Astrocyte (in vitro differentiated cells and primary cell): Measurements from ENCODE around the gene LMAN2L. TPM values are rescaled to one million over a fixed set of nuclear protein-coding genes. Genes with fewer than 3 reads are reported as not detected.
A peak's percentile ranks its signal among the peaks of the same experiment; 100 is the strongest.

Experiments used
- DNase-seq: peaks from one replicate; pipeline ENCODE4 v3.0.0-alpha.2; 2010; ENCODE audit warnings: low read depth
- FAIRE-seq: peaks from 2 replicates; lab custom pipeline; 2011; peaks lifted over from hg19 to GRCh38; lab: Jason Lieb, UNC
- H2AFZ ChIP-seq: 2 replicates; pipeline ENCODE4 v1.6.0; 2012; ENCODE audit warnings: low read depth, low read length, inconsistent platforms
- H3K27ac ChIP-seq: 2 replicates; pipeline ENCODE4 v1.5.1; 2011; ENCODE audit warnings: low read depth, low read length, inconsistent platforms
- H3K27me3 ChIP-seq: 2 replicates; pipeline ENCODE4 v1.6.0; 2011; ENCODE audit warnings: low read length, inconsistent platforms; ENCODE audit not compliant: insufficient read depth
- H3K36me3 ChIP-seq: 2 replicates; pipeline ENCODE4 v1.5.1; 2011; ENCODE audit warnings: low read length, inconsistent platforms; ENCODE audit not compliant: insufficient read depth
- H3K4me1 ChIP-seq: 2 replicates; pipeline ENCODE4 v1.5.1; 2011; ENCODE audit warnings: low read length, inconsistent platforms; ENCODE audit not compliant: insufficient read depth
- H3K4me2 ChIP-seq: 2 replicates; pipeline ENCODE4 v1.6.0; 2012; ENCODE audit warnings: low read length, inconsistent platforms
- H3K4me3 ChIP-seq: 2 replicates; pipeline ENCODE4 v1.5.1; 2011; ENCODE audit warnings: low read depth, mild to moderate bottlenecking, low read length, inconsistent platforms; ENCODE audit not compliant: insufficient read depth
- H3K79me2 ChIP-seq: 2 replicates; pipeline ENCODE4 v1.6.0; 2012; ENCODE audit warnings: mild to moderate bottlenecking, low read length, inconsistent platforms; ENCODE audit not compliant: insufficient read depth
- H3K9ac ChIP-seq: 2 replicates; pipeline ENCODE4 v1.6.0; 2012; ENCODE audit warnings: mild to moderate bottlenecking, low read length, inconsistent platforms
- H3K9me3 ChIP-seq: 2 replicates; pipeline ENCODE4 v1.5.1; 2012; ENCODE audit warnings: low read depth, mild to moderate bottlenecking, low read length, inconsistent platforms; ENCODE audit not compliant: insufficient read depth
- H4K20me1 ChIP-seq: 2 replicates; pipeline ENCODE4 v1.6.0; 2012; ENCODE audit warnings: low read length, inconsistent platforms; ENCODE audit not compliant: insufficient read depth
- H3K27ac Mint-ChIP-seq: one replicate; pipeline ENCODE4 v1.8.0; 2021; ENCODE audit warnings: mild to moderate bottlenecking, mixed read lengths; ENCODE audit not compliant: unreplicated experiment
- H3K27me3 Mint-ChIP-seq: one replicate; pipeline ENCODE4 v1.8.0; 2021; ENCODE audit warnings: low read depth, mixed read lengths; ENCODE audit not compliant: unreplicated experiment
- H3K36me3 Mint-ChIP-seq: one replicate; pipeline ENCODE4 v1.8.0; 2021; ENCODE audit warnings: low read depth, mixed read lengths; ENCODE audit not compliant: unreplicated experiment
- H3K4me1 Mint-ChIP-seq: one replicate; pipeline ENCODE4 v1.8.0; 2021; ENCODE audit warnings: low read depth, mixed read lengths; ENCODE audit not compliant: unreplicated experiment
- H3K4me3 Mint-ChIP-seq: one replicate; pipeline ENCODE4 v1.8.0; 2021; ENCODE audit warnings: mild to moderate bottlenecking, moderate library complexity, mixed read lengths; ENCODE audit not compliant: unreplicated experiment
- H3K9me3 Mint-ChIP-seq: one replicate; pipeline ENCODE4 v1.8.0; 2021; ENCODE audit warnings: mild to moderate bottlenecking, mixed read lengths; ENCODE audit not compliant: unreplicated experiment
- EZH2 ChIP-seq: IDR thresholded peaks from 2 replicates; pipeline ENCODE4 v1.6.1; 2012; ENCODE audit warnings: mild to moderate bottlenecking, low read length, inconsistent platforms; ENCODE audit not compliant: insufficient read depth
- total RNA-seq: library from RNA; stranded (reverse); gene quantifications from 2 replicates; pipeline ENCODE4 v1.2.1, GENCODE V29; 2021
- TF ChIP-seq, protein P1 (sequence below): IDR thresholded peaks from 2 replicates; pipeline ENCODE4 v1.5.1; 2011; ENCODE audit warnings: low read depth, mild to moderate bottlenecking, inconsistent platforms, low read length, moderate library complexity; ENCODE audit not compliant: insufficient read depth

LMAN2L gene
- total RNA-seq, 1 donor from 2014 or later: 19.8 TPM

DNA sequence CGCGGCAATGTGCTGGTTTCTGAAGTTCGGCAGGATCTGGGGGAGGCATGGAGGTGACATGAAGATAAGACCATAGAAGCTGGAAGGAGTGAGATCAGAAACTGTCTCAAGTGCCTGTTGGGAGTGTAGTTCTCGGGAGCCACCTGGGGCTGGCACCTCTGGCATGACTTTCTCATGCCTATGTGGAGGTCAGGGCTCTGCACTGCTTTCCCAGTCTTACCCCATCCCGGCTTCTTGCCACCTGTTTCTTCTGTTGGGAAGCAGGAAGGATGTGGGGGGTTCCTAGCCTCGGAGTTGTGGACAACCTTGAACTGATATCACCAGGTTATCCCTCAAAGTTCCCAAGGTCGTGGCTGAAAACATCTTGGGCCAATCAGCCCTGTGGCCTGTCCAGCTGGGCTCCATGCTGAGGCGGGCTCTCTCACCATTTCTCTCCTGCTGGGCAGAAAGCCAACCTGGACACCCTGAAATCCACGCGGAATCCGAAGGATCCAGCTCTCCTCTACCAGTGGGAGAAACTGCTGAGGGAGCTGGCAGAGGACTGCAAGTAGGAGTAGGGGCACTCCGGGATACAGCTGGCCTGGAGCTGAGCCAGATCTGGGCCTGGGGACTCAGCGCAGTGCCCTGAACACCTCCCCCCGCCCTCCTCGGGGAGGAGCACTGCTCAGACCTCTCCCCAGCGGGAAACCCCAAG is 54.8 kb downstream of the LMAN2L start:
- no peak for TF ChIP-seq EZH2
- TF ChIP-seq, protein P1, sequence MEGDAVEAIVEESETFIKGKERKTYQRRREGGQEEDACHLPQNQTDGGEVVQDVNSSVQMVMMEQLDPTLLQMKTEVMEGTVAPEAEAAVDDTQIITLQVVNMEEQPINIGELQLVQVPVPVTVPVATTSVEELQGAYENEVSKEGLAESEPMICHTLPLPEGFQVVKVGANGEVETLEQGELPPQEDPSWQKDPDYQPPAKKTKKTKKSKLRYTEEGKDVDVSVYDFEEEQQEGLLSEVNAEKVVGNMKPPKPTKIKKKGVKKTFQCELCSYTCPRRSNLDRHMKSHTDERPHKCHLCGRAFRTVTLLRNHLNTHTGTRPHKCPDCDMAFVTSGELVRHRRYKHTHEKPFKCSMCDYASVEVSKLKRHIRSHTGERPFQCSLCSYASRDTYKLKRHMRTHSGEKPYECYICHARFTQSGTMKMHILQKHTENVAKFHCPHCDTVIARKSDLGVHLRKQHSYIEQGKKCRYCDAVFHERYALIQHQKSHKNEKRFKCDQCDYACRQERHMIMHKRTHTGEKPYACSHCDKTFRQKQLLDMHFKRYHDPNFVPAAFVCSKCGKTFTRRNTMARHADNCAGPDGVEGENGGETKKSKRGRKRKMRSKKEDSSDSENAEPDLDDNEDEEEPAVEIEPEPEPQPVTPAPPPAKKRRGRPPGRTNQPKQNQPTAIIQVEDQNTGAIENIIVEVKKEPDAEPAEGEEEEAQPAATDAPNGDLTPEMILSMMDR: no peak
- Mint-ChIP-seq H3K4me3 (no peak overlapping the region), H3K4me1 (peaks cover 4% of the 10 kb centered on the region), H3K27ac (no peak overlapping the region), H3K9me3 (no peaks in the 10 kb centered on the region), H3K36me3 (no peaks in the 10 kb centered on the region), H3K27me3 (peaks cover 20% of the 10 kb centered on the region)
- no peaks in the 10 kb centered on the region for H3K79me2 ChIP-seq
- DNase-seq (no peak), FAIRE-seq (no peak)
- no peaks in the 10 kb centered on the region for H3K36me3 ChIP-seq
- no peak overlapping the region for H3K9ac ChIP-seq
- peaks cover 22% of the 10 kb centered on the region for H3K27me3 ChIP-seq
- H4K20me1 ChIP-seq: no peaks in the 10 kb centered on the region
- H2AFZ ChIP-seq: peak overlapping the region; percentile 52
- no peak overlapping the region for H3K27ac ChIP-seq
- H3K4me2 ChIP-seq: no peak overlapping the region
- H3K9me3 ChIP-seq: no peaks in the 10 kb centered on the region
- H3K4me3 ChIP-seq: no peak overlapping the region
- H3K4me1 ChIP-seq: no peaks in the 10 kb centered on the region

DNA sequence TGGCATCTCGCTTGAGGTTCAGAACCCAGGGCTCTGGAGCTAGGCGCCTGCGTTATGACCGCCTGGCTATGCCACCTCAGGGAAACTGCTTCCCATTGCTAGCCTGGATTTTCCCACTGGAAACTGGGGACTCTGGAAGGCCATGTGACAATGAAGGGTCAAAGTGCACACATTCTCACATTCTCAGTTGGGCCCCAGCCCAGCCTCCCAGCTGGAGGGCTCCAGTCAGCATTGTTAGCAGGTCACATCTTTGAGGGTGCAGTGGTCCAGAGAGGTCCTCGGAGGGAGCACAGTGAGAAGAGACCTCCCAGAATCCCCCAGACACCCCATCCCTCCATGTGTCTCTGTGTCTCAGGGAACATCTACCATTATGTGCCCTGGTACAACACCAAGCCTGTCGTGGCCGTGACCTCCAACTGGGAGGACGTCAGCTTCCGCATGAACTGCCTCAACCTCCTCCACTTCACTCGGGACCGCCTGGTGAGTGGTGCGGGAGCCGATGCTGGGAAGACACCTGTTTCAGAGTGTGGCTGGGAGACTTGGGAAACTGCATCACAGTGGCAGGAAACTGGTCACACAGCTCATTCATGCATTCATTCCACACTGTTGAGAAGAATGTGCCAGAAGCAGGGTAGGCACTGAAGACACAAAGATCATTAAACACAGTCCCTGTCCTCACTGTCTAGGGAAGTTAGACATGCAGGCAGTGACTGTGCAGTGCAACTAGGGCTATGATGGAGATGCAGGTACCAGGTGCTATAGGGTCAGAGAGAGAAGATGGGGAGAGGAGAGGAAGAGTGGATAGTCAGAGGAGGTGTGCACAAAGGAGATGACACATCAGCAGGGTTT is 55.7 kb downstream of the LMAN2L start:
- Histone ChIP-seq H3K36me3 (no peaks in the 10 kb centered on the region), H4K20me1 (no peaks in the 10 kb centered on the region), H2AFZ (no peak overlapping the region), H3K9ac (no peak overlapping the region), H3K27ac (no peak overlapping the region), H3K79me2 (no peaks in the 10 kb centered on the region), H3K4me2 (no peak overlapping the region), H3K27me3 (peaks cover 29% of the 10 kb centered on the region), H3K9me3 (no peaks in the 10 kb centered on the region), H3K4me1 (no peaks in the 10 kb centered on the region), H3K4me3 (no peak overlapping the region)
- FAIRE-seq: no peak
- H3K4me1 Mint-ChIP-seq: peaks cover 4% of the 10 kb centered on the region
- no peak overlapping the region for H3K27ac Mint-ChIP-seq
- TF ChIP-seq, protein P1: no peak
- no peak for TF ChIP-seq EZH2
- H3K9me3 Mint-ChIP-seq: no peaks in the 10 kb centered on the region
- peaks cover 26% of the 10 kb centered on the region for H3K27me3 Mint-ChIP-seq
- H3K36me3 Mint-ChIP-seq: no peaks in the 10 kb centered on the region
- H3K4me3 Mint-ChIP-seq: no peak overlapping the region
- DNase-seq: no peak
